GDM1 (cell line): ENCODE measurements around the gene GDAP2.

Experiments used
- DNase-seq: peaks from one replicate; lab custom pipeline; 2025; lab: John Stamatoyannopoulos, UW

Gene GDAP2

GRCh38 chr1:117841117-117841650, 88.2 kb downstream of the GDAP2 start:
- no peak for DNase-seq

GRCh38 chr1:117838911-117839310, 90.5 kb downstream of the GDAP2 start:
- DNase-seq, result no peak

GRCh38 chr1:117836069-117836468, 93.4 kb downstream of the GDAP2 start:
- DNase-seq, result no peak

GRCh38 chr1:117834416-117834815, 95.0 kb downstream of the GDAP2 start:
- no peak for DNase-seq

DNA sequence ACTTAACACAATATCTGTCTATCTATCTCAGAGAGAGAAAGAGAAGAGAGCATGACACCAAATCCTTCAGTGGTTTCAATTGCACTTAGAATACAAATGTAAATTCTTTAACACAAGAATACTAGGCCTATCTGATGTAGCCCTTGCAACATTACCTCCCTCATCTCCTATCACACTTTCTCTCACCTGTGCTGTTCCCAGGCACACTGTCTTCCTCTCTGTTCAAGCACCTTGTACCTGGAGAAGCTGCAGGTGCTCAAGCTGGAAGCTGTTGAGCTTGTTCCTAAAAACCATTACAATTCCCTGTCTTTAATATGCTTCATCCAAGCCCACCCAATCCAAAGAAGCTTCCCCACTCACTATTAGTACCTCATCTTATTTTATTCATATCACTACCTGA, 97.0 kb downstream of the GDAP2 start:
- DNase-seq, result no peak

DNA sequence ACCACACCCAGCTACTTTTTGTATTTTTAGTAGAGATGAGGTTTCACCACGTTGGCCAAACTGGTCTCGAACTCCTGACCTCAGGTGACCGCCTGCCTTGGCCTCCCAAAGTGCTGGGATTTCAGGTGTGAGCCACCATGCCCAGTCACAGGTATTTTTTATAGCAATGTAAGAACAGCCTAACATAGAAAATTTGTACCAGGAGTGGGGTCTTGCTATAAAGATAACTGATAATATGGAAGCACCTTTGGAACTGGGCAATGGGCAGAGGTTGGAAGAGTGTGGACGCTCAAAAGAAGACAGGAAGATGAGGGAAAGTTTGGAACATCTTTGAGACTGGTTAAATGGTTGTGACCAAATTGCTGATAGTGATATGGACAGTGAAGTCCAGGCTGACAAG, 99.2 kb downstream of the GDAP2 start:
- DNase-seq, result no peak

- DNase-seq, result no peak
Observed at GRCh38 chr1:117828201-117828600, 101.2 kb downstream of the GDAP2 start.

- no peak for DNase-seq
Observed at GRCh38 chr1:117826540-117827078, 102.8 kb downstream of the GDAP2 start.

DNA sequence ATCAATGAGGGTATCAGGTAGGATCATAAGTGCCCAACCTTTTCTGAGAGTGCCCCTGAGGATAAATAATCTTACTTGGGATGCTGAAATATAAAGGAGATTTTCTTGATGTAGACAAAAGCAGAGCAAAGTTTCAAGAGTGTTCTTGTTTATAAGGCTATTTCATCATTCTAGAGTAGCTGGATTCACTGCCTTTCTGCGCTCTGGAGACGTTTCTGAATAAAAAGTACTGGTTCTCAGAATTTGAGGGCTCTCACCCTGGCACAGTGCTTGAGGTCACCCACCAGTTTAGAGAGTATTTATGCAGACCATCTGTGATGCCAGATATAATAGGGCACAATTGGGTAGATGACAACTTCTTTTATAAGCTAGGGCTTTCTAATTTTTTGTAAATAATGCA, 103.3 kb downstream of the GDAP2 start:
- DNase-seq, result no peak

GRCh38 chr1:117825414-117825813, 104.0 kb downstream of the GDAP2 start:
- no peak for DNase-seq

- no peak for DNase-seq
Observed at GRCh38 chr1:117824616-117825015, 104.8 kb downstream of the GDAP2 start.

DNA sequence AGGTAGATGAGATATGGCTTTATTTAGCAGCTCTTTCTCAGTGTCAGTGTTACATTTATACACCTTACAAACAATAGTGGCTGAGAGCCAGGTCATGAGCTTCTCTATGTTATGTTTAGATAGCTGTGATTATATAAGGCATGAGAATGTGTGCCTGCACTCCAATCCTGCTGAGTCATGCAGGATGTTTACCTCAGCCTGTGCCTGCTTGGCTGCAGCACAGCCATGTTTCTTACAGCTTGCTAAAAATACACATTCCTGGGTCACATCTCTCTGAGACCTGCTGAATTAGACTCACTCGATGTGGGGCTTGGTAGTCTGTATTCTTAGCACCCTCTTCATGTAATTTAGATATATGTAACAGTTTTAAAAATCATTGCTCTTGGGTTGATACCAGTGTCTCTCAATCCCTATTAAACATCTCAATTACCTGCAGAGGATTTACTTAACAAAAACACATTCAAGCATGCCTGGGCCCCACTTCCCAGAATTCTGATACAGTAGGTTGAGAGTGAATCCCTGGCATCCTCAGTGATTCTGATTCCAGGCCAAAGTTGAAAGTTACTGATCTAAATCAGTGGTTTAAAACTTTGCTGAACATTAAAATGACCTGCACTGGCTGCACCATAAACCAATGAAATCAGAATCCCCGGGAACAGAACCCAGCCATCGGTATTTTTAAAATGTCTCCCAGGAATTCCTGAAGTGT, 107.5 kb downstream of the GDAP2 start:
- DNase-seq, result no peak

DNA sequence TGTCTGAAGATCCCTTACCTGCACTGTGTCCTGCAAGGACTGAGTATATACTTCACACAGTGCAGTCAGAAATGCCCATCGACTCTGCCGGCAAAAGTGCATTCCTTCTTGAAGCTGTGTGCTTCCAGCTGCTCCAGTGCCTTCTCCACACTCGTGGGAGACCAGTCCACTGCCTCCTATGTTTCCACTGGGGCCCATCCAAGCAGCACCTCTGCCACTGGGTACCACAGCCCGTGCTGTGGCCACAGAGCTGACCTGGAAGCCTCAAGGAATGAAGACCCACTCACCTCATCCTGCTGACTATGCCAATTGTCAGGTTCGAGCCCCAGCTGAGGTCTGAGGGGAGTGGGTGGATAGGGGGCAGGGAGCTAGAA, 108.1 kb downstream of the GDAP2 start:
- DNase-seq, result no peak

DNA sequence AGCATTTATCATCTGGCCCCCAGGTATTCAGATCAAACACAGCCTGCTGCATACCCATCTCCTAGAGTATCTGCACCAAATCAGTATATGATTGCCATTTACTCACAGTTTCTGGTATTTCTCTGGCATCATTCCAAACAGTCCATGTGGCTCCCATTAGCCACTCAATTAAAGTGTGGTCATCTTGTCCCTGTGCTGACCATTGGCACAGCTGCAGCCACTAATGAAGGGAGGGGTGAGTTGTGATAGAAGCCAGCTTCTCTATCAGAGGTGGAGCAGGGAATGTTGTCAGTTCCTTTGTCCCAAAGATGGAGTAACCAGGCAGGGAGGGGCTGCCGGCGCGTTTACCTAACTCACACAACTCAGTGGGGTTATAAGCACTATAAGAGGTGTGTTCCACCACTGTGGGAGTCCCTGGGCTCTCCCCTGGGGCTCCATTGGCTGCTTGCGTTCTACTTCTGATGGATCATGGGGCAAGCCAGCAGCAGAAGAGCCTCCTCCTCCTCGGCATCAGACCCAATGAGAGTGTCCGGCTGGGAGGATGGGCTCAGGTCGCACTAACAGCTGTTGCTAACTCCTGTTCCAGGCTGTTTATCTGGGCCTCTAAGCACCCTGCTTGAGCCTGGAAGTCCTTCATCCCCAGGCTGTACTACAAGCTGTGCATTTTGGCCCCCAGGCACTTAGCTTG, 108.6 kb downstream of the GDAP2 start:
- DNase-seq, result no peak

- DNase-seq, result no peak
Observed at GRCh38 chr1:117820096-117820495, 109.3 kb downstream of the GDAP2 start.

DNA sequence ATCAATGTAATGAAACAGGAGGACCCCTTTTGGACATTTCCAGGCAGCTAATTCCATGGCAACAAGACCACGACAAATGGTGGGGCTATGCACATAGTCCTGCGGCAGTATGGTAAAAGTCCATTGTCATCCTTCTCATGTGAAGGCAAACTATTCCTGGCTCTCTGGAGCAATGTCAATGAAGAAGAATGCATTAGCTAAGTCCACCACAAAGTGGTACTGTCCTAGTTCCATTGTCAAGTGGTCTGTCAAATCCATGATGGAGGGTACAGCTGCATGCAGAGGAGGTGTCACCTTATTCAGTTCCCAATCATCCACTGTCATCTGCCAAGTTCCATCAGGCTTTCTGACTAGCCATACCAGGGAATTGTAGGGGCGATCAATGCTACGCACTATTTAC, 110.1 kb downstream of the GDAP2 start:
- DNase-seq, result no peak

GRCh38 chr1:117818456-117818855, 111.0 kb downstream of the GDAP2 start:
- DNase-seq, result no peak

GRCh38 chr1:117817629-117818028, 111.8 kb downstream of the GDAP2 start:
- no peak for DNase-seq

- DNase-seq, result no peak
Observed at GRCh38 chr1:117815926-117816325, 113.5 kb downstream of the GDAP2 start.

DNA sequence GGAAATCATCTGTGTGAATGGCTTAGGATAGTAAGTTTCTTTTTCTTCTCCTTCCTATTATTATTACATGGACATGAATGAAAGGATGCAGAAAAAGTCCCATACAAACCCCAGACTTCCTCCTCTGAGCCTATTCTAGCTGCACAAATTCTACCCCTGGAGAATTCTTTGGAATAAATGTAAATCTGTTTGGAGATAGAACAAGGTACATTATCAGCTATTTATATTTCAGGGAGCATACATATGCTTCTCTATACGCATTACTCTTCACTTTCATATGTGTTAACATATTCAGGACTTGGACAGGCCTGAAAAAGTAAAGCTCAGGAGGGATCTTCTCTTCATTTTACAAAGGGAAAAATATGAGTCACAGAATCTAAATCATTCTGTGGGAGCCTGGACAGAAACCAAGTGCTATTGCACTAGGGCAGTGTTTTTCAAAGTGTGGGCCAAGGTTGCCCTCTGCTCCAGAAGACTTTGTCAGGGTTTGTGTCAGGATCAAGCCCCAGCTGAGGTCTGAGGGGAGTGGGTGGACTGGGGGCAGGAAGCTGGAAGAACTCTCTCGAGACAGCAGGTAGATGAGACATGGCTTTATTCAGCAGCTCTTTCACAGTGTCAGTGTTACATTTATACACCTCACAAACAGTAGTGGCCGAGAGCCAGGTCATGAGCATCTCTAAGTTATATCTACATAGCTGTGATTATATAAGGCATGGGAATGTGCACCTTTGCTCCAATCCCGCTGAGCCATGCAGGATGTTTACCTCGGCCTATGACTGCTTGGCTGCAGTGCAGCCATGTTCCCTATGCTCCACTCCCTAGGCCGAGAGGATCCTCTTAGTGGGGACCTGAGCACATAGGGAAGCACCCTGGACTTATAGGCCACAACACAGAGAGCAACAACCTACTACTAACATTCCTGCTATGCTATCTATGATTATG, 114.3 kb downstream of the GDAP2 start:
- no peak for DNase-seq
